Parathyroid adenoma (tissue), 2 donors: ENCODE results near the gene BCKDHA.
A peak's percentile ranks its signal among the peaks of the same experiment; 100 is the strongest.

Experiments used
- H2AFZ ChIP-seq: fragments of 300-600 bp; sonication (generic); one replicate; pipeline ENCODE4 v1.7.0; 2017; ENCODE audit warnings: antibody characterized with exemption, mild to moderate bottlenecking
- H3K27ac ChIP-seq: fragments of 300-600 bp; sonication (generic); one replicate; pipeline ENCODE4 v1.7.0; 2017
- H3K27me3 ChIP-seq: fragments of 300-600 bp; sonication (generic); one replicate; pipeline ENCODE4 v1.7.0; 2017; ENCODE audit warnings: low read length; ENCODE audit not compliant: control insufficient read depth, insufficient read depth
- H3K36me3 ChIP-seq: fragments of 300-600 bp; sonication (generic); one replicate; pipeline ENCODE4 v1.7.0; 2017; ENCODE audit warnings: low read length; ENCODE audit not compliant: control insufficient read depth, insufficient read depth
- H3K4me1 ChIP-seq: fragments of 300-600 bp; sonication (generic); one replicate; pipeline ENCODE4 v1.7.0; 2017; ENCODE audit warnings: control low read depth
- H3K4me2 ChIP-seq: fragments of 300-600 bp; sonication (generic); one replicate; pipeline ENCODE4 v1.7.0; 2017; ENCODE audit warnings: low read length
- H3K4me3 ChIP-seq: fragments of 300-600 bp; sonication (generic); one replicate; pipeline ENCODE4 v1.7.0; 2017; ENCODE audit warnings: low read depth, low read length
- H3K79me2 ChIP-seq: fragments of 300-600 bp; sonication (generic); one replicate; pipeline ENCODE4 v1.7.0; 2017; ENCODE audit warnings: control low read depth
- H3K9ac ChIP-seq: fragments of 300-600 bp; sonication (generic); one replicate; pipeline ENCODE4 v1.7.0; 2017; ENCODE audit warnings: mild to moderate bottlenecking
- H3K9me3 ChIP-seq: fragments of 300-600 bp; sonication (generic); one replicate; pipeline ENCODE4 v1.7.0; 2017; ENCODE audit warnings: low read length; ENCODE audit not compliant: control insufficient read depth
- TF ChIP-seq, protein P1 (sequence below): fragments of 300-600 bp; sonication (generic); IDR thresholded peaks from one replicate; pipeline ENCODE4 v1.7.0; 2017; ENCODE audit warnings: antibody characterized with exemption, mild to moderate bottlenecking
- donor health status: primary hyperparathyroidism.

The BCKDHA gene

DNA sequence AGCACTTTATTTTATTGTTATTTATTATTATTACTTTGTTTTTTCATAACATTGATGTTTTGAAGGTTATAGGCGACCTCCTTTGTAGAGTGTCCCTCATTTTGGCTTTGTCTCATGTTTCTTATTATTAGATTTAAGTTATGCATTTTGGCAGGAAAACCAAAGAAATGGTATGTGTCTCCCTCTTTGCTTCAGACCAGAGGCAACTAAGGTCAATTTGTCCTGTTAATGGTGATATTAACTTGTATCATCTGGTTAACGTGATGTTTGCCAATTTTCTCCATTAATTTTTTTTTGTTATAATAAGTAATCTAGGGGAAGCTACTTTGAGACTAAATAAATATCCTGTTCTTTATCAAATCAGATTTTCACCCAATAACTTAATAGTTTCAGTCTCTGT, 25.1 kb upstream of the BCKDHA start:
- no peaks in the 10 kb centered on the region for H3K27me3 ChIP-seq
- TF ChIP-seq, protein P1, sequence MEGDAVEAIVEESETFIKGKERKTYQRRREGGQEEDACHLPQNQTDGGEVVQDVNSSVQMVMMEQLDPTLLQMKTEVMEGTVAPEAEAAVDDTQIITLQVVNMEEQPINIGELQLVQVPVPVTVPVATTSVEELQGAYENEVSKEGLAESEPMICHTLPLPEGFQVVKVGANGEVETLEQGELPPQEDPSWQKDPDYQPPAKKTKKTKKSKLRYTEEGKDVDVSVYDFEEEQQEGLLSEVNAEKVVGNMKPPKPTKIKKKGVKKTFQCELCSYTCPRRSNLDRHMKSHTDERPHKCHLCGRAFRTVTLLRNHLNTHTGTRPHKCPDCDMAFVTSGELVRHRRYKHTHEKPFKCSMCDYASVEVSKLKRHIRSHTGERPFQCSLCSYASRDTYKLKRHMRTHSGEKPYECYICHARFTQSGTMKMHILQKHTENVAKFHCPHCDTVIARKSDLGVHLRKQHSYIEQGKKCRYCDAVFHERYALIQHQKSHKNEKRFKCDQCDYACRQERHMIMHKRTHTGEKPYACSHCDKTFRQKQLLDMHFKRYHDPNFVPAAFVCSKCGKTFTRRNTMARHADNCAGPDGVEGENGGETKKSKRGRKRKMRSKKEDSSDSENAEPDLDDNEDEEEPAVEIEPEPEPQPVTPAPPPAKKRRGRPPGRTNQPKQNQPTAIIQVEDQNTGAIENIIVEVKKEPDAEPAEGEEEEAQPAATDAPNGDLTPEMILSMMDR: no peak
- no peaks in the 10 kb centered on the region for H3K9me3 ChIP-seq
- peaks cover 10% of the 10 kb centered on the region for H3K4me1 ChIP-seq
- H3K9ac ChIP-seq: no peak overlapping the region
- H3K79me2 ChIP-seq: peaks cover 17% of the 10 kb centered on the region
- H3K27ac ChIP-seq: no peak overlapping the region
- no peaks in the 10 kb centered on the region for H3K36me3 ChIP-seq
- H2AFZ ChIP-seq: no peak overlapping the region
- H3K4me2 ChIP-seq: no peak overlapping the region
- H3K4me3 ChIP-seq: no peak overlapping the region

DNA sequence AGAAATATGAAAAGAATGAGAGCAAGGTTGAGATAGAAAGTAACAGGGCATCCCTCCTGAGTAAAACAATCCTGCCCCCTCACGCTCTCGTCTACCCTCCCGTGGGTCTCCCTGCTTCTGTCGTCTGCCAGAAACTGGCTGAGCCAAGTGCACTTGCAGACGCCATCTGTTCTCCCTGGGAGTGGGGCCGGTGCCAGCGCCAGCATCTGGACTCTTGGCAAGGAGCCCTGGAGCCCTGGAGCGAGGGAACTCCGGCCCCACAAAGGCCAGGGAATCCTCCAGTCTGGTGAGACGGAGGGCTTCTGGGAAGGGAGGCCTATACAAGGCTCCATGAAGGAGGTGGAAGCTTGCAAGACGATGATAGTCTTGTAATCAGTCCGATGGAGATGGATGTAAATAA, 23.6 kb upstream of the BCKDHA start:
- Histone ChIP-seq H3K4me1 (peaks cover 10% of the 10 kb centered on the region), H3K9ac (no peak overlapping the region), H3K27me3 (no peaks in the 10 kb centered on the region), H3K4me3 (no peak overlapping the region), H3K79me2 (peaks cover 9% of the 10 kb centered on the region), H3K4me2 (no peak overlapping the region), H3K9me3 (no peaks in the 10 kb centered on the region), H3K27ac (peak overlapping the region; percentile 42), H3K36me3 (no peaks in the 10 kb centered on the region), H2AFZ (peak overlapping the region; percentile 64)
- TF ChIP-seq, protein P1: no peak

DNA sequence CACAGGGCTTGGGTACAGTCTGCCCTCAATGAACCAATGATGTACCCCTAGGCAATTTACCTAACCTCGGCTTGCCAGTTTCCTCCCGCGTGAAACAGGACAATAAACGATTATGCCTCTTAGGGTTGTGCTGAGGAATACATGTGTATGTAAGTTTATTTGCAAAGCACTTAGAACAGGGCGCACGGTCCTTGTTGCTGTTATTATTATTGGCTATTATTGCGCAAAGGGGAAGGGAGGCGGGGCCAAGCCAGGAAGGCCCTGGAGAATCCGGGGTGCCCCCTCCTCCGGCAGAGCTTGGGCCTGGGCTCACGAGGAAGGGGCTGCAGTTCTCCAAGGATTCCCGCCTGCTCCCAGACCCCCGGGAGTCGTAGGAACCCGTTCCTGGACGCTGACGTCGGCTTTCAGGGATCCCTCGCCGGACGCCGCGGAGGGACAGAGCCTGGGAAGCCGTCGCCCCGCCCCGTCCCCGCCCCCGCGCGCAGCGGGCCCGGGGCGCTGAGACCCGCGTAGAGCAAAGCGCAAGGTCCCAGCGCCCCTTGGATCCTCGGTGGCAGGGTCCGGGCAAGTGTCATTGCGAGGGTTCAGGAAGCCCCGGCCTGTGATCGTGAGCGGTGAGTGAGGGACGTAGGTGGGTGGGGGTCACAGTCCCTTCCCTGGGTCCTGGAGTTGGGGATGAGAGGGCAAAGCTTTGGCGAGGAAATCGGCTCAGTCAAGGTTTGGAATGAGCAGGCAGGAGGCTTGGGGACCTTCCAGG, 21.2 kb upstream of the BCKDHA start, which contains the start of gene TMEM91:
Gene TMEM91 (plus strand): TSS at position 293 of the 757 bp plus-strand sequence. CDS start 1,777 bp downstream, outside the sequence.
- Histone ChIP-seq H3K9ac (no peak within 1 kb of the TSS), H3K4me2 (peak within 1 kb of the TSS; percentile 48), H3K36me3 (no peaks in the 10 kb centered on the region), H3K4me3 (peak within 1 kb of the TSS; percentile 9), H3K9me3 (no peaks in the 10 kb centered on the region), H3K79me2 (peaks cover 4% of the 10 kb centered on the region), H3K4me1 (peaks cover 10% of the 10 kb centered on the region), H2AFZ (peak within 1 kb of the TSS; percentile 81), H3K27me3 (no peaks in the 10 kb centered on the region), H3K27ac (no peak within 1 kb of the TSS)
- TF ChIP-seq, protein P1: no peak

DNA sequence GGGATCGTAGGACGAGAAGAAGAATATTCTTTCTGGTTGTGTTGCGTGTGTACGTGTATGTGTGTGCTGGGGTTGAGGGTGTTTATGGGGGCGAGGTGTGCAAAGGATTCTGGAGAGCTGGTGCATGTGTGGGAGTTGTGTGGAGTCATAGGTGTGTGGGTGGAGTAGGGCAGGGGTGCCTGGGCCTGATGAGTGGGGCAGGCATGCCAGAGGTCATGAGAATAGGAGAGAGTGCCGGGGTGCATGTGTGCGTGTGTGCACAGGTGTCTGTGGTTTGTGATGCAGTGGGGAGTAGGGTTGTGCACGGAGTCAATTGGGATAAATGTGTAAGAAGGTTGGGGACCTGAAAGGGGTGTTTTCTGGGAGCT, 20.6 kb upstream of the BCKDHA start:
- peak overlapping the region; percentile 3 for H3K4me3 ChIP-seq
- no peak overlapping the region for H3K4me2 ChIP-seq
- no peak overlapping the region for H3K9ac ChIP-seq
- peaks cover 10% of the 10 kb centered on the region for H3K4me1 ChIP-seq
- no peaks in the 10 kb centered on the region for H3K36me3 ChIP-seq
- H2AFZ ChIP-seq: peak overlapping the region; percentile 81
- no peaks in the 10 kb centered on the region for H3K9me3 ChIP-seq
- no peaks in the 10 kb centered on the region for H3K79me2 ChIP-seq
- H3K27me3 ChIP-seq: no peaks in the 10 kb centered on the region
- no peak overlapping the region for H3K27ac ChIP-seq
- TF ChIP-seq, protein P1: no peak
